ENCODE results near the gene PTTG1IP.

DNA sequence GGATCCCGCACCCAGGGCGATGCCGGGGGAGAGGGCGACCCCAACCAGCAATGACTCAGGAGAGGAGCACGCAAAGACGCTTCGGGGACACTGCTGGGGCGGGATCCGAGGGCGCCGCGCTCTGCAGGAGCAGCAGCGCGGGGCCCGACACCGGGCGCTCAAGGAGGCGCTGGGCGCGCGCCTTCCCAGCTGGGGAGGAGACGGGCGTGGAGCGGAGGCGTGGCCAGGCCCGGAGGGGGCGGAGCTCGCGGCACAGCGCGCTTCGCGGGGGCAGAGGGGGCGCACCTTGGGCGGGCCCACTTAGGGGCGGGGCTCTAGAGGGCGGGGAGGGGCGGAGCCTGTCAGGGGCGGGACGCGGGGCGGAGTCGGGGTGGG lies 56.0 kb downstream of the PTTG1IP start:
- TF ChIP-seq, protein P1, sequence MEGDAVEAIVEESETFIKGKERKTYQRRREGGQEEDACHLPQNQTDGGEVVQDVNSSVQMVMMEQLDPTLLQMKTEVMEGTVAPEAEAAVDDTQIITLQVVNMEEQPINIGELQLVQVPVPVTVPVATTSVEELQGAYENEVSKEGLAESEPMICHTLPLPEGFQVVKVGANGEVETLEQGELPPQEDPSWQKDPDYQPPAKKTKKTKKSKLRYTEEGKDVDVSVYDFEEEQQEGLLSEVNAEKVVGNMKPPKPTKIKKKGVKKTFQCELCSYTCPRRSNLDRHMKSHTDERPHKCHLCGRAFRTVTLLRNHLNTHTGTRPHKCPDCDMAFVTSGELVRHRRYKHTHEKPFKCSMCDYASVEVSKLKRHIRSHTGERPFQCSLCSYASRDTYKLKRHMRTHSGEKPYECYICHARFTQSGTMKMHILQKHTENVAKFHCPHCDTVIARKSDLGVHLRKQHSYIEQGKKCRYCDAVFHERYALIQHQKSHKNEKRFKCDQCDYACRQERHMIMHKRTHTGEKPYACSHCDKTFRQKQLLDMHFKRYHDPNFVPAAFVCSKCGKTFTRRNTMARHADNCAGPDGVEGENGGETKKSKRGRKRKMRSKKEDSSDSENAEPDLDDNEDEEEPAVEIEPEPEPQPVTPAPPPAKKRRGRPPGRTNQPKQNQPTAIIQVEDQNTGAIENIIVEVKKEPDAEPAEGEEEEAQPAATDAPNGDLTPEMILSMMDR (IDR thresholded peaks at IDR 0.05): no peak
- TF ChIP-seq POLR2A (IDR thresholded peaks at IDR 0.05): peak; percentile 34

Measured in prostate gland (tissue), 2 donors.